Inflammatory macrophage (primary cell): Measurements from ENCODE around the gene PRRG2.

Experiments used
- DNase-seq, 2 donors: peaks; one replicate each; pipeline ENCODE4 v3.0.0-alpha.2; 2020 to 2022
- total RNA-seq, 18 experiments: gene quantifications; one replicate each; lab custom pipeline; 2026; ENCODE audit warnings: mixed read lengths in 6 of 18, inconsistent platforms in 2 of 18; lab: John Stamatoyannopoulos, UW

Gene PRRG2
- total RNA-seq = 0.06 to 1.3 (median 0.47) reads per million in 18 experiments

- DNase-seq = no peak
Measured at GRCh38 chr19:49581007-49581508, at the start of gene PRRG2. PRRG2 (plus strand) TSS chr19:49581316; CDS start chr19:49583220, 1,904 bp downstream.

- DNase-seq = peak; percentile 57 to 76
Measured at GRCh38 chr19:49533551-49534488, 47.3 kb upstream of the PRRG2 start.

- DNase-seq = no peak
Measured at GRCh38 chr19:49534632-49535385, 46.3 kb upstream of the PRRG2 start.

GRCh38 chr19:49536921-49537462 lies 44.1 kb upstream of the PRRG2 start:
- DNase-seq = no peak

GRCh38 chr19:49538643-49539042 lies 42.5 kb upstream of the PRRG2 start:
- no peak for DNase-seq

- no peak for DNase-seq
Measured at GRCh38 chr19:49539192-49539952, 41.7 kb upstream of the PRRG2 start.

- no peak for DNase-seq
Measured at GRCh38 chr19:49541914-49542313, 39.2 kb upstream of the PRRG2 start.

- DNase-seq = no peak
Measured at GRCh38 chr19:49542446-49542845, 38.7 kb upstream of the PRRG2 start.

- no peak for DNase-seq
Measured at GRCh38 chr19:49543032-49543431, 38.1 kb upstream of the PRRG2 start.

- peak in 1 of 2 donors; percentile 15 for DNase-seq
Measured at GRCh38 chr19:49544154-49544553, 37.0 kb upstream of the PRRG2 start.

- peak; percentile 90 to 93 for DNase-seq
Measured at GRCh38 chr19:49546825-49547565, 34.1 kb upstream of the PRRG2 start.

GRCh38 chr19:49549045-49549444 lies 32.1 kb upstream of the PRRG2 start:
- DNase-seq = no peak

- peak; percentile 30 to 46 for DNase-seq
Measured at GRCh38 chr19:49551531-49551930, 29.6 kb upstream of the PRRG2 start.

- peak; percentile 59 to 68 for DNase-seq
Measured at GRCh38 chr19:49552749-49553148, 28.4 kb upstream of the PRRG2 start.

GRCh38 chr19:49553451-49554271 lies 27.5 kb upstream of the PRRG2 start:
- peak; percentile 60 to 71 for DNase-seq

- DNase-seq = no peak
Measured at GRCh38 chr19:49554701-49555181, 26.4 kb upstream of the PRRG2 start.

GRCh38 chr19:49555600-49556411 lies 25.3 kb upstream of the PRRG2 start:
- peak in 1 of 2 donors; percentile 8 for DNase-seq

GRCh38 chr19:49556412-49557398 lies 24.4 kb upstream of the PRRG2 start:
- no peak for DNase-seq
